ENCODE results near the gene COL19A1.

Gene COL19A1

DNA sequence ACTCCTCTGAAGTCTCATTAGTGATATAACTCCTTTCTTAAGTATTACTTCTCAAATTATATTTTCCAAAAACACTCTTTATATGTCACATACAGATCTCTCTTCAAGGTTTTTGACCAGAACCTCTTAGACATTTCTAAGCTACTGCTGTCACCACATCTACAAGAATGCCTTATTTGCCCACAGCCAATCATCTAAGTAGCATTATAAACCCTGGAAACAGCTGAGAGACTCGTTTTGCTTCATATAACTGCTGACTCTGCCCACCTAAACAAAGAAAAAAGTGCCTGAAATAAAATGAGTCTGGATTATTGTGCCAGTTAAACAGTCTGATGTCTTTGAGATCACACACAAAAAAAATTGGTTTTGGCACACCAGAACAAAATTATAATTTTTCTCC lies 270.6 kb downstream of the COL19A1 start:
- DNase-seq = no peak
- intact Hi-C loops (cut with DNase I) = no loop called here

DNA sequence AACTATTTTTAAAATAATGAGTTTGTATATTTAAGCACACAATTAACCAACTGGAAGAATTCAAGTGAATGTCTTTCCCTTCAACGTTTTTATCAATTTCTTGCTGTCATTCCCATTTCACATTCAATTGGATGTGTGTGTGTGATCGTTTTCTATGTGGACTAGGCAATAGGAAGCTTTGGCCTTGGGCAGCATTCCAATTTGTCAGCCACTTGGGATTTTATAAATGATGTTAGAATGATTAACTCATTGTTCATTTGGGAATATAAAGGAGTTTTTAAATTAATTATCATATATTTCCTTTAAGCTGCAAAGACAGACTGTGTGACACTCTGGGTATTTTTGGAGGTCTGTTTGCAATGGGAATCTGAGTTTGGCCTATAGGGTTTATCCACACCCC lies 274.1 kb downstream of the COL19A1 start:
- DNase-seq = no peak
- intact Hi-C loops (cut with DNase I) = no loop called here

DNA sequence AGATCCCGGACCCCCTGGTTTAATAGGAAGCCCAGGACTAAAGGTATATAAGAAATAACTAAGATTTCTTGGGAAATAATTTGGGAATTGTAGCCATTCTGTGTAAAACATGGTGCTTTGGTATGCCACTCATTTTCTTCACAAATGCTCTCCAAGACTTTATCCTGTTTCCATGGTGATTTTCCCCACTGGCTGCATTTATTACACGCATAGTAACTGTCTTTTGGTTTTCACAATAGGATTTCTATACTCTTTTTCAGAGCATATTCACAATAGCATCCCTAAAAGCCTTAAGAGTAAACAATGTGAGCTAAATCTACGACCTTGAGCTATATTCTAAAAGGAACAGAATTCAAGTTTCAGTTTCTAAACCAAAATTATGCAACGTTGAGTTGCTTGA lies 275.7 kb downstream of the COL19A1 start:
- DNase-seq = no peak
- intact Hi-C loops (cut with DNase I) = no loop called here

DNA sequence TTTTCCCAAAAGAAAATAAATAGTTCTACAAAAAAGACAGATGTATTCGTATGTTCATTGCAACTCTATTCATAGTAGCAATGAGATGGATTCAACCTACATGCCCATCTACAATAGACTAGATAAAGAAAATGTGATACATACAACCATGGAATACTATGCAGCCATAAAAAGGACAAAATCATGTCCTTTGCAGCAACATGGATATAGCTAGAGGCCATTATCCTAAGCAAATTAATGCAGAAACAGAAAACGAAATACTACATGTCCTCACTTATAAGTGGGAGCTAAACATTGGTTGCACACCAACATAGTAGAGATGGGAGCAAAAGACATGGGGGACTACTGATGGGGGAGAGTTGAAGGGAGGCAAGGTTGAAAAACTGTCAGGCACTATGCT lies 278.8 kb downstream of the COL19A1 start:
- no peak for DNase-seq
- intact Hi-C loops (cut with DNase I) = no loop called here

DNA sequence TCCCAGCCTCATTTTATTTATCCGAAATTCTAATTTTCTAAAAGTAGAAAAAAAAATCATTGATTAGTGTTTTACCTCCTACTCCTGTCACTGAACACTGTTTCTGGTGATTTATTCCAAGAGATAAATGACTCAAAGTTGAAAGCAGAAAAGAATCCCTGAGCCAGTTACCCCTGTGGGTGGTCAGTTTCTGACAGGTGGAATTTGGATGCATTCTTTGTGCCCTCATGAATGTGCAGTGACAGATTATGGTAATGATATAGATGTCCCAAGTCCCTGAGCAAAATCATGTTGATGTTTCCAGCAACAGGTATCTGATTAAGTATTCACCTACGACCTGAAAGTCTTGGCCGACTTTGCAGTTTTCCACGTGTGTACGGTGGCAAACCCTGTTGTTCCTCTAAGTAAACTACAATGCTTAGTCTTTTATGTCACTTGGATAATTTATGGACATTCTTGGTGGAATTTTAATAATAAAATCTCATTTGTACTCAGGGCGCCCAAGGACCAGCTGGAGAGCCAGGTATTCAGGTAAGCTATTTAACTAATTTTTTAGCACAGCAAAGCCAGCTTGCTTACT lies 282.9 kb downstream of the COL19A1 start:
- intact Hi-C loops (cut with DNase I) = no loop called here
- no peak for DNase-seq

DNA sequence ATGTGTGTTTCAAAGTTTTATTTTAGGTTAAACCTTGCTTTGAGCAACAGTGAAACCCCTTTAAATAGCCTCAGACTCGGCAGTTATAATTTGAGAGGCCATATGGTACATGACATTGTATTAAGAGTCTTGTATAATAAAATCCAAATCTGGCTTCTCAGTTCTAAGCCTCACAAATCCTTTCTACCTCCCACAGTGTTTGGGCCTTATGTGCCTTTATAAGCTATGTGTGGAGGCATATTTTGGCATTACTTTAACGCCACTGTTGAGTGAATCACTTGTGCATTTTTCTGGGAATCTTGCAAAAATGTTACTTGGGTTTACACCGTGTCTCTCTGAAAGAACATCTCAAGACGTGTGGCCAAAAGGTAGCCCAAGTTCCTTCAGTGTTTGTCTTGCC lies 284.2 kb downstream of the COL19A1 start:
- no peak for DNase-seq
- intact Hi-C loops (cut with DNase I) = no loop called here

DNA sequence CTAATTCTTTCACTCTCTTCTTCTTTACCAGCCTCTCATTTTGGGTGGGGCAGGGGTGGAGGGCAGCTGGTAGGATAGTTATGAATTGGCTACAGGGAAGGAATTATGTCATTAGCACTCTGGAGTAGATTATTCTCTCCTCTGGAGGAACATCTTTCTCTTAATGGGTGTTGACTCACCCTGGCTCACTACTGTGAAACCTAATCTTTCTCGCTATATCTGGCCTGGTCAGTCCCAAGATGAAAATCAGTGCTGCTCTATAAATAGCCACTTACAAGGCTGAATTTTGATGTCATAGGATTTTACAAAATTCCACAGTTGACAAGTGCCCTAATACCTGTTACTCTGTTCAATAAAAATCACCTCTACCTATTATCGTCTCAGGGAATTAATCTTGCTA lies 285.3 kb downstream of the COL19A1 start:
- intact Hi-C loops (cut with DNase I) = no loop called here
- DNase-seq = no peak

DNA sequence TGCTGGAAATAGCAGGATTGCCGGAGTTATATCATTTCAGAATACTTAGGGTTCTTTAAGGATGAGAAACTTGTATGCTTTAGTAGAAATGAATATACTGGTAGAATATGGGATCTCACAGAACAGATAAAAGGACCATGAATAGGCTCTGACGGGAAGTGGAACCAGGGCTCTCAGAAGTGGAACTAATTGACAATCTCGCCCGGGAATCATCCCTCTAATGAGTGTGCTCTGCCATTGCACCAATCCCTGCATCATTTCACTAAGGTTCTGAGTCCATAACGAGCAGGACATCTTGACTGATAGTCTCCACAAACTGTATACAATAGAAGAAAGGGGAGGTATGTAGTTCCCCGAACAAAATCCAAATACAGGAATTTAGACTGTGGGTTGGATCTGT lies 286.4 kb downstream of the COL19A1 start:
- intact Hi-C loops (cut with DNase I) = no loop called here
- no peak for DNase-seq

DNA sequence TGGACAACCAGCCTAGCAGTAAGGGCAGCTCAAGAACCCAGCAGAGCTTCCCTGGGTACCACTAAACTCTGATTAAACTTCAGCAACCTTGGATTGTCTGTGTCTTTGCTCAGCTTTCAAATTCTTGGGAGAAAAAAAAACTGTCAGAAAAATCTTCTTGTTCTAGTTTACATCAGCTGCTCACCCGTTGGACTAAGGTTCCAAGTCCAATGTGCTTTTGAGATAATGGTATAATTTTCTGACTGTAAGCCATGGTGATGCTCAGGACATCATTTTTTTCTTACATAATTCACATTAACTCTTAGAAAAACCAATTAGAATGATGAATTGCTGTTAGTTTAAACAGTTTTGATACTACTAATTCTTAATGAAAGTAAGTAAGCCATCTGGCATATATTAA lies 290.7 kb downstream of the COL19A1 start:
- DNase-seq = no peak
- intact Hi-C loops (cut with DNase I) = no loop called here

DNA sequence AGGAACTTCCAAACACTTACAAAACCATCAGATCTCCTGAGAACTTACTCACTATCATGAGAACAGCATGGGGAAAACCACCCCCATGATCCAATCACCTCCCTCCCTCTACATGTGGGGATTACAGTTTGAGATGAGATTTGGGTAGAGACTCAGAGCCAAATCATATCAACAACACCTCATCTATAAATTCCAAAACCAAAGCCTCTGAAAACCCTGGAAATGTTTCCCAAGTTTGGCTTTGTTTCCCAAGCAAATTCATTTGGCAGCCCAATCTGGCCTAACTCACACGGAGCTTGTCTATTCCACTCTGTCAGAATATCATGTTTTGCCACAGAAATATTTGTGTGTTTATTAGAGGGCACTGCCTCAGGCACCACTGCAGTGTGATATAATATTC lies 293.9 kb downstream of the COL19A1 start:
- intact Hi-C loops (cut with DNase I) = no loop called here
- DNase-seq = no peak

DNA sequence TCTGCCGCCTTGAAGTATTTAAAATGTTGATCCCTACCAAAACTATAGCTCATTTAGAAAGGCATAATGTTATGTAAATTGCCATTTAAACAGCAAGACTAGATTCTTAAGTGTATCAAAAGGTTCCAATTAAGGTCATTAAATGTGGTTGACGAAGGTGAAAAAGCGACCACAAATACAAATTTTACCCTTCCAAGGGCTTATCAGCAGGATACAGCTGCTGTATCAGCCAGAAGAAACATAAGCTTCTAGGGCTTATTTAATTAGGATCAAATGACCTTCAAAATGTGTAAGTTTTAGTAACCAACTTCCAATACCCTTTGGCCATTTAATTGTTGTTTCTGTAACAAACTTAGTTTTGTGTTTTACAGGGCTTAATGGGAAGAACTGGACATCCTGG lies 296.6 kb downstream of the COL19A1 start:
- no peak for DNase-seq
- intact Hi-C loops (cut with DNase I) = no loop called here

DNA sequence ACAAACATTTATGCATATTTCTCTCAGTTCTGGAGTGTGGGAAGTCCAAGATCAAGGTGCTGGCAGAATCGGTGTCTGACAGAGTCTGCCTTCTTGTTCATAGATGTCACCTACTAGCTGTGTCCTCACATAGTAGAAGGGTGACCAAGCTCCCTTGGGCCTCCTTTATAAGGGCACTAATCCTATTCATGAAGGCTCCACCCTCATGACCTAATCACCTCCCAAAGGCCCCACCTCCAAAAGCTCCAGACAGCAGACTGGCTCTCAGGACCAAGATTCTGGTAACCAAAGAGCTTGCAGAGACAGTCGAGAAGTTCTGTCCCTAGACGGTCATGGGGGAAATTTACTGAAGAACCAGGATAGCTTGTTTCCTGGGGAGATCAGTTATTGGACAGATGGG lies 297.4 kb downstream of the COL19A1 start:
- intact Hi-C loops (cut with DNase I) = no loop called here
- no peak for DNase-seq

DNA sequence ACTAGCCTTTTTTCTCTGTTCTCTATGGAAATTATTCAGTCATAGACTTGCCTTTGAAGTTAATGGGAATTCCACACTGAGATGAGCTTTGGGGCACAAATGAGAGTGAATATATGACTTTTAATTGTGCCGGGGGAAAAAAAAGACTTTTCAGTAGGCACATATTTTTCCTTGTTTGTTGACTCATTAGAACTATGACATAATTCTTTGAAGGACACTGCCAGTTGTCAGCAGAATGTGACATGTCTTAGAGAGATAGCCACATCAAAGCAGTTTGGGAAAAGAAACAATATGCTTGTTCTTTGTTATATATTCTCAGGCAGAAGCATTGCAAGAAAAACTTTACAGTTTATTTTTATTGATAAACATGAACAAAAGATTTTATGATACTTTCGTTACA lies 298.2 kb downstream of the COL19A1 start:
- DNase-seq = no peak
- intact Hi-C loops (cut with DNase I) = no loop called here

DNA sequence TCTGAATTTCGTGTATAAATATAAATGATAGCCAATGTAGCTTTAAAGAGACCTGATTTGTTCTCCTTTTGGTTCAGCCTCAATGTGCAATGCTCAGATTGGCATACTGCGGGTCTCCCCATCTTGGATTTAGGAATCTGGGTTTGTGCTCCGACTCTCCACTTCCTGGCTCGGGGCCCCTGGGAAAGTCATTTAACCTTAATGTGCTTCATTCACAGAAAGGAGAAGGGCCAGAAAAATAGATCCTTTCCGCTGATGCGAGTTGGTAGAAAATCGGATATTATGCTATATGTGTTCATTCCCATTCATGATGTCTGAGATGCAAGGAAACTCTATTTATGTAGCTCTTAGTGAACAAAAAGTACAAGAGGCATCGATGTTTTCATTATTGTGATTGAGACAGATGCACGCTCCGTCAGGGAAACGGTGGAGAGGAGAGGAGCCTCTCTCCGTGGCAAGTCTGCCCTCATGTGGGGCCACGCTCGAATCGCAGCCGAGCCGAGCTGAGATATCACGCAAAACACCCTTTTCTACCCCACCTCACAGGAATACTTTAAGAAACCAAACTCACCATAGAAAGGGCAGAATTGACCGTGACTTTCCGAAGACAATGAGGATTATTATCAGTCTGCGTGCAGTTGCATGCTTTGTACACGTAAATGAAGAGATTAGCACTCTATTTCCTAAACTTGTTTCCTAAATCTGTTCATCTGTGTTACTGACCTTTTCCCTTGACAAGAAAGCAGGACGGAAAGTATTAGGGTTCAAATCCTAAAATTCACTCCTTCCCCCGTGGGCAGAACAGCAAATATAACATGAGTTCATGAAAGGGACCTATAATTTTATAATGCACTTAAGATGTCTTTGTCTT lies 300.0 kb downstream of the COL19A1 start:
- intact Hi-C loops (cut with DNase I) = no loop called here
- DNase-seq = peak; percentile 59 to 87 (median 76)

DNA sequence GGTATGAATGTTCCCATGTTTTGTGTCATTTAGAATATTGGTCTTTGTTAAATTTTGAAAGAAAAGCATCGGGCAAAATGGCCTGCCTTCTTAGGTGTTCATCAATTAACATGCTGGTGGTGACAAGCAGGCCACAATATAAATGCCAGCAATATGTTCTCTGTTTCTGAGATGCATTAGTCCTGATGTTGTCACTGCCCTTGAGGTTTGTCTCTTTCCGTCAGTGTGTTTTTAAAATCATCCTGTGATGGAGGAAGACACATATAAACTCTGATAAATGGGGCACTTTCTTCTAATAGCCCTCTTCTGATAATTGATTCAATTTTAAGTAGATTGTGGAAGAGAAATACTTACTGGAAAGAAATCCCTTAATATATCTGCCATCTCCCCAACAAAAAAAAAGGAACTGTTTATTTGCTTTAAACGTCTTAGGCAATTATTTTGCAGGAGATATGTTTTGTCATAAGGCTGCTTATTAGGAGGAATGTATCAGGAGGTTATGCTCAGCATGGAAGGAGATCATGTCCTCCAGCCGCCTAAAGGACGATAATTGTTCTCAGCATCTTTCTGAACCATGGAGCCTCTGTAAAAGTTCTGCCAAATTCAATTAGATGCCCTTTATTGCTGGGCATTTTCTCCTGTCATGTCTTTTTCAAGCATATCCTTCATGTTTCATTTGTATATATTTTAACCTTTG lies 302.5 kb downstream of the COL19A1 start:
- intact Hi-C loops (cut with DNase I) = no loop called here
- DNase-seq = no peak

DNA sequence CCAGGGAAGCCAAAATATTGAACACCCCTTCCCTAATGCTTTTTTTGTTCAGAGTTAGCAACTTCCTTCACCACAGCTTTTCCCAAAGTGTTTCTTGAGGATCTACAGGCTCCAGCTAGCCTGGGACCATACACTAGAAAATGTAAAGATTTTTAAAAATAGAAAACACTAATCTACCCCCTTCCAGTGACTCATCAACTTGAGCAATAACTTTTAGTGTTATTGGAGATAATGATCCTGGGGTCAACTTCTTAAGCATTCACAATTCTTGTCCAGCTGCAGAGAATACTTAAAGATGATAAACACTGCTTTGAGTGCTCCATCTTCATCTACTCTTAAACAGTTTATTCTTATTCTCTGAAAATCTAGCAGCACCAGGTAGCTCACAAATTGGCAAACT lies 304.9 kb downstream of the COL19A1 start:
- DNase-seq = no peak
- intact Hi-C loops (cut with DNase I) = no loop called here

DNA sequence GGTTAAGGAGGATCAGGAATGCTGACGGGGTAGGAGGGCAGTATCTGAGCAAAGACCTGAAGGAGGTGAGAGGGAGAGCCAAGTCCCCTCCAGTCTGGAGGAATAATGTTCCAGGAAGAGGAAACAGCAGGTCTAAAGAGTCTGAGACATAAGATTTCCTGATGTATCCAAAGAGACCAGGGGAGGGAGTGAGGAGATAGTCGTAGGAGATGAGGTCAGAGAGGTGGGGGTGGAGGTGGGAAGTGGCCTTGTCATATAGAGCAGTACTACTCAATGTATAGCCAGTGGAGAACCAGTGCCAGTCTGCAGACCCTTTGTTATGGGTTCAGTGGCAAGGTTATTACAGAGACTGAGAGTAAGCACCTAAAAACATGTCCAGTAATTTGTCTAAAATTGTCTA lies 305.9 kb downstream of the COL19A1 start:
- intact Hi-C loops (cut with DNase I) = no loop called here
- DNase-seq = no peak

DNA sequence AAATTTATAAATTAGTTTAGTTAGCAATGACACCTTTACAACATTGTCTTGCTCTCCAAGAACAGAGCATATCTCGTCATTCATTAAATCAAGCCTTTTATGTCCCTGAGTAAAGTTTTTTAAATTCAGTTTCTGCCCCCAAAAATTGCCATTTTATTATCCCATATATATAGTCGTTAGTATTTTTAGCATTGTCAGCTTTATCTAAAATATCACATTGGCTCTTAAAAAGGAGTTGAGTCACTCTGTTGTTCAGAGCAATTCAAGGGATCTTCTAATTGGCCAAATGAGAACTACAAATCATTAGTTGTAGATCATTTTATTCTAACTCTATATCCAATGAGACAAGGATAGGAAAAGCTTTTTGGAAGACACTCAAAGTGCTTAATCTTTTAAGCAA lies 309.4 kb downstream of the COL19A1 start:
- intact Hi-C loops (cut with DNase I) = no loop called here
- no peak for DNase-seq

DNA sequence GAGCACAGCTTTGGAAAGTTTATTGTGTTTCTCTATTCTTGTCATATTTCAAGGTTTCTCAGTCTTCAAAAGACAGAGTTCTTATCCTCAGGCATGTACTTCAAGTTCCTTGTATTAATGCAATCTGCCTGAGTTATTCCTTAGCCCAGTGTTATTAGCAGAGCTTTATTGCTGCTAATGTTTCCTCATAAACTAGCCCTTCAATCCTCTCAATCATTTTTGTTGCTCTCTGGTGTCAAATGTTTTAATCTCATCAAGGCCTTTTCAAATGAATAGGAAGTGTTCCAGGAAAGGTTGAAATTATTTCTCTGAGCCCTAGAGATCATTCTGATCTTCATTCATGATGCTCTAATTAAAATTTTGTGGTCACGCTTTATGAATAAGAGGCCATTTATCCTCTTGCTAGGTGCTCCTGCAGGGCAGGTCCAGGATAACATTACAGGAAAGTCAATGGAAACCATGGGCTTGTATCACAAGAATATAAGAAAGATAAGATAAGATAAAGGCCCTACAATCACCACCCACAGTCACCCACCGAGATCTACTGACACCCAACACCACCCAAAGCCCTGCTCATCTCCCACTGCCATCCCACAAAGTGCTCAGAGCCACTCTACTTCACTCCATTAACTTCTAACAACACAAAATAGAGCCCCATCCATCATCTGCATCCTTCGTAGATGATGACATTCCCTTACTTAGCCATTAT lies 310.6 kb downstream of the COL19A1 start:
- no peak for DNase-seq
- intact Hi-C loops (cut with DNase I) = no loop called here

Measured in head of caudate nucleus (tissue), 42 donors.